Measurements from ENCODE around the gene KAZN. TPM values are rescaled to one million over a fixed set of nuclear protein-coding genes. Genes with fewer than 3 reads are reported as not detected.

The KAZN gene
- total RNA-seq, 1 experiment from 2014 or later, result 2.4 TPM

- Histone ChIP-seq H3K4me1 (peaks cover 4% of the 10 kb centered on the region), H3K4me3 (ENCODE audit: low read depth, low read length) (no peak overlapping the region), H3K9me3 (no peaks in the 10 kb centered on the region), H3K36me3 (ENCODE audit: control insufficient read depth, insufficient read depth, low read length) (no peaks in the 10 kb centered on the region), H3K27me3 (replicated peaks; ENCODE audit: control insufficient read depth, insufficient read depth, low read length) (no peaks in the 10 kb centered on the region)
- Mint-ChIP-seq H3K9me3 (ENCODE audit: unreplicated experiment) (no peaks in the 10 kb centered on the region), H3K27me3 (ENCODE audit: insufficient read depth, unreplicated experiment) (peaks cover 3% of the 10 kb centered on the region), H3K36me3 (ENCODE audit: insufficient read depth, unreplicated experiment) (no peaks in the 10 kb centered on the region), H3K4me3 (ENCODE audit: unreplicated experiment) (no peak overlapping the region), H3K27ac (ENCODE audit: unreplicated experiment) (no peak overlapping the region), H3K4me1 (ENCODE audit: low read depth, unreplicated experiment) (no peaks in the 10 kb centered on the region)
- intact Hi-C loops (cut with micrococcal nuclease; ENCODE audit: unreplicated experiment), result no loop called here
- BruUV-seq (replicated peaks), result no TSS peak
- no peak for TF ChIP-seq CTCF (IDR thresholded peaks at IDR 0.05; ENCODE audit: insufficient read depth in 1 of 2, low read depth in 1 of 2, low read length in 1 of 2, severe bottlenecking in 1 of 2, unreplicated experiment in 1 of 2)
- ChIA-PET POLR2A (no interaction called here), CTCF (no interaction called here)
- no peak for DNase-seq
These were observed 255.0 kb downstream of the KAZN start for GRCh38 chr1:14853518-14853917.

GRCh38 chr1:14855268-14855667, 256.8 kb downstream of the KAZN start:
- BruUV-seq (replicated peaks), result no TSS peak
- POLR2A ChIA-PET, result no interaction called here
- no peak overlapping the region for H3K27ac Mint-ChIP-seq (ENCODE audit: unreplicated experiment)
- CTCF ChIA-PET, result no interaction called here
- no peak overlapping the region for H3K4me3 Mint-ChIP-seq (ENCODE audit: unreplicated experiment)
- intact Hi-C loops (cut with micrococcal nuclease; ENCODE audit: unreplicated experiment), result no loop called here
- no peaks in the 10 kb centered on the region for H3K36me3 ChIP-seq (ENCODE audit: control insufficient read depth, insufficient read depth, low read length)
- H3K27me3 ChIP-seq (replicated peaks; ENCODE audit: control insufficient read depth, insufficient read depth, low read length), result no peaks in the 10 kb centered on the region
- no peak for TF ChIP-seq CTCF (IDR thresholded peaks at IDR 0.05; ENCODE audit: insufficient read depth in 1 of 2, low read depth in 1 of 2, low read length in 1 of 2, severe bottlenecking in 1 of 2, unreplicated experiment in 1 of 2)
- H3K9me3 Mint-ChIP-seq (ENCODE audit: unreplicated experiment), result no peaks in the 10 kb centered on the region
- H3K36me3 Mint-ChIP-seq (ENCODE audit: insufficient read depth, unreplicated experiment), result no peaks in the 10 kb centered on the region
- no peak overlapping the region for H3K4me3 ChIP-seq (ENCODE audit: low read depth, low read length)
- no peak for DNase-seq
- H3K4me1 Mint-ChIP-seq (ENCODE audit: low read depth, unreplicated experiment), result no peaks in the 10 kb centered on the region
- peaks cover 4% of the 10 kb centered on the region for H3K4me1 ChIP-seq
- no peaks in the 10 kb centered on the region for H3K9me3 ChIP-seq
- H3K27me3 Mint-ChIP-seq (ENCODE audit: insufficient read depth, unreplicated experiment), result peaks cover 10% of the 10 kb centered on the region

- H3K9me3 ChIP-seq, result no peaks in the 10 kb centered on the region
- H3K9me3 Mint-ChIP-seq (ENCODE audit: unreplicated experiment), result no peaks in the 10 kb centered on the region
- POLR2A ChIA-PET, result no interaction called here
- no peaks in the 10 kb centered on the region for H3K4me1 Mint-ChIP-seq (ENCODE audit: low read depth, unreplicated experiment)
- CTCF ChIA-PET, result no interaction called here
- H3K27ac Mint-ChIP-seq (ENCODE audit: unreplicated experiment), result no peak overlapping the region
- H3K36me3 ChIP-seq (ENCODE audit: control insufficient read depth, insufficient read depth, low read length), result no peaks in the 10 kb centered on the region
- no peak overlapping the region for H3K4me3 Mint-ChIP-seq (ENCODE audit: unreplicated experiment)
- no peak for DNase-seq
- H3K36me3 Mint-ChIP-seq (ENCODE audit: insufficient read depth, unreplicated experiment), result no peaks in the 10 kb centered on the region
- peaks cover 4% of the 10 kb centered on the region for H3K4me1 ChIP-seq
- H3K27me3 ChIP-seq (replicated peaks; ENCODE audit: control insufficient read depth, insufficient read depth, low read length), result no peaks in the 10 kb centered on the region
- TF ChIP-seq CTCF (IDR thresholded peaks at IDR 0.05; ENCODE audit: insufficient read depth in 1 of 2, low read depth in 1 of 2, low read length in 1 of 2, severe bottlenecking in 1 of 2, unreplicated experiment in 1 of 2), result no peak
- no TSS peak for BruUV-seq (replicated peaks)
- H3K4me3 ChIP-seq (ENCODE audit: low read depth, low read length), result no peak overlapping the region
- intact Hi-C loops (cut with micrococcal nuclease; ENCODE audit: unreplicated experiment), result no loop called here
- H3K27me3 Mint-ChIP-seq (ENCODE audit: insufficient read depth, unreplicated experiment), result peaks cover 10% of the 10 kb centered on the region
These were observed 257.3 kb downstream of the KAZN start for GRCh38 chr1:14855801-14856200.

Data from Caco-2 (cell line).